ENCODE measurements around the gene NUP43.

- TF ChIP-seq CTCF (conservative IDR thresholded peaks at IDR 0.05; ENCODE audit: low read length): no peak
- TF ChIP-seq EZH2phosphoT487 (IDR thresholded peaks at IDR 0.05; ENCODE audit: borderline replicate concordance): no peak
Measured at GRCh38 chr6:149694921-149695320, 51.4 kb downstream of the NUP43 start.
